NCI-H146 treated with DMSO at 0.1 percent for 48 hours (cell line): ENCODE results near the gene MED16.
"Not testable (repeated sequence)": the region's sequence is repeated elsewhere in the genome, so short reads cannot be mapped to it uniquely, and the experiment has no call there.

ENCODE experiments used
- DNase-seq: peaks from one replicate; lab custom pipeline; 2025; ENCODE audit not compliant: unreplicated experiment; lab: John Stamatoyannopoulos, UW

MED16 gene

DNA sequence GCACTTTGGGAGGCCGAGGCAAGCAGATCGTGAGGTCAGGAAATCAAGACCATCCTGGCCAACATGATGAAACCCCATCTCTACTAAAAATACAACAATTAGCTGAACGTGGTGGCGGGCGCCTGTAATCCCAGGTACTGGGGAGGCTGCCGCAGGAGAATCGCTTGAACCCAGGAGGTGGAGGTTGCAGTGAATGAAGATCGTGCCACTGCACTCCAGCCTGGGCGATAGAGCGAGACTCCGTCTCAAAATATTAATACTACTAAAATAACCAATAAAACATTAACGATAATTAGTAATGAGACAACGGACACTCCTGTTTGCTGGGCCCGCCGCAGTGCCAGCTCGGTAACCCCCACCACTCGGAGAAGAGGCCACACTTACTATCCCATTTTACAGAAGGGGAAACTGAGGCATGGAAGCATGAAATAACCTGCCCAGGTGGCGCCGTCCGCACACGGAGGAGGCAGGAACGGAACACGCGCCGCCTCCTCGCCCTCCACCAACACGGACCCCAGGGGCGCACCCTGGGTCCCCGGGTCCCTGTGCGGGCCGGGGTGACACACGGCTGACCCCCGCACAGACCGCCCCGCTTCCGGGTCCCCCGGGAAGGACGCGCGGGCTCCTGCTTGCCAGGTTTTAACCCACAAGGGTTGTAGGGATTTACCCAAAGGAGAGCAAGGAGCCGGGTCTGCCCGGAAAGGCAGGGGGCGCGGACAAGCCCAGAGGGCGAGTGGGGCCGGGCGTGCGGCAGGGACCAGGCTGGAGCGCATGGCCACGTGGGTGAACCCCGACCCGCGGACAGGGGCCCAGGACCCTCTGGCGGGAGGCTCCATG is 18.4 kb upstream of the MED16 start:
- DNase-seq = no peak

DNA sequence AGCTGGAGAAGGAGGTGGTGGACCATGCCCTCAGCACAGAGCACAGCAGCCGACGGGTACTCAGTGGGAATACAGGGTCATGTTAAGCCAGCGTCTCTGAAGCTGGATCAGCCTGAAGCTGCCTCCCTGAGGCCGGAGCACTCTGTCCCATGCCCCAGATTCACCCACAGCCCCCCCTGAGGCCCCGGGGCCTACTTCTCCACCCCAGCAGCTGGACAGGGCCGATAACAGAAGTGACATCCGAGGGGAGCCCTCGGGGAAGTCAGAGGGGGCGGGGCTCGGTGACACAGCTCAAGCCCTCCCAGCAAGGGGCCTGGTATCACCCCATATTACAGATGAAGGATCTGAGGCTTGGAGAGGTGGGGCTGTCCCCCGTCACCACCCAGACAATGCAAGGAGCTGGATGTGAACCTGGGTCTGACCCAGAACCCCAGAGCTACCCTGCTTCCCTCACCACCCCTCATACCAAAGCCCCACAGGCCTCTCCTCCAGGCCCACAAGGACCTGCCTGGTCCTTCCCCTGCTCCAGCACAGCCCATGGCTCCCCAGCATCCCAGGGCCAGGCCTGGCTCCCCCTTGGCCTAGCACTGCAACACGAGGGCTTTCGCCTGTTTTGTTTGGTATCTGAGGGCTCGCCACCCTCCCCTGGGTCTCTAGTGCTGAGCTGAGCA is 14.3 kb upstream of the MED16 start:
- DNase-seq = no peak

DNA sequence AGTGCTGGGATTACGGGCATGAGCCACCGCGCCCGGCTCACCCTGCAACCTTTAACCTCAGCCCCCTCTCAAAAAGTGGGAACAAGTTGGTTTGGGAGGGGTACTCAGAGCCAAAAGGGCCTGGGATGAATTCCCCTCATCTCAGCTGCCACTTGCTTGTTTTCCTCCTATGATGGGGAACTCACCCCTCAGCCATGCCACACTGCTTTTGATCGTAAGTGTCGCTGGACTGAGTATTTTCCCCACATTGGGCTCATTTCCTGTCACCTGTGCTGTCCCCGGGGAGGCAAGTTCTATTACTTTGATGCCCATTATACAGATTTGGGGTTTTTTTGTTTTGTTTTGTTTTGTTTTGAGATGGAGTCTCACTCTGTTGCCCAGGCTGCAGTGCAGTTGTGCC is 13.5 kb upstream of the MED16 start:
- DNase-seq = no peak

DNA sequence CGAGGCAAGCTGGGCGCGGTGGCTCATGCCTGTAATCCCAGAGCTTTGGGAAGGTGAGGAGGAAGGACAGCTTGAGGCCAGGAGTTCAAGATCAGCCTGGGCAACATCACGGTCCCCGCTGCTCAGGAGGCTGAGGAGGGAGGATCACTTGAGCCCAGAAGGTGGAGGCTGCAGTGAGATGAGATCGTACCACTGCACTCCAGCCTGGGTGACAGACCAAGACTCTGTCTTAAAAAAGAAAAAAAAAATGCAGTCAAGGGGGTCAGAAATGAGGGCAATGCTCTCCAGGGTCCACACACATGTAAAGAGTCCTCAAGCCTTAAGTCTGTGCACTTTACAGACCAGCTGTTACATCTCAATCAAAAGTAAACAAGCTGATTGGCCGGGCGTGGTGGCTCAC is 11.6 kb upstream of the MED16 start:
- no peak for DNase-seq

DNA sequence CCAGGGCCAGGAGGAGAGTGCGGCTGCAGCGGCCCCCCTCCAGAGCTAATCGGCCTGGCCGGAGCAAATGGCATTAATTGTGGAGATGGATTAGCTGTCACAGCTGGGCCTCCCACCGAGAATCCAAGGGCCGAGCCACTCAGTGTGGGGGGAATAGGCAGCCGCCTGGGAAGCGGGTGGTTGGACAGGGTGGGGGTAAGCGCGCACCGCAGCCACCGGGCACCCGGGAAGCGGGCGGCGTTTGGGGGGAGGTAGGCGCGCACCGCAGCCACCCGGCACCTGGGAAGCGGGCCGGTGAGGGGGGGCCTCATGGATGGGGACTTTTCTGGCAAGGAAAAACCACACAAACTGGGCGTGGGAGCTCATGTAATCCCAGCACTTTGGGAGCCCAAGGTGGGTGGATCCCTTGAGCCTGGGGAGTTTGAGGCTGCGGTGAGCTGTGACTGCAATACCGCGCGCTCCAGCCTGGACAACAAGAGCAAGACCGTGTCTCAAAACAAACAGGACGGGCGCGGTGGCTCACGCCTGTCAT is 10.3 kb upstream of the MED16 start:
- DNase-seq = peak; percentile 44

DNA sequence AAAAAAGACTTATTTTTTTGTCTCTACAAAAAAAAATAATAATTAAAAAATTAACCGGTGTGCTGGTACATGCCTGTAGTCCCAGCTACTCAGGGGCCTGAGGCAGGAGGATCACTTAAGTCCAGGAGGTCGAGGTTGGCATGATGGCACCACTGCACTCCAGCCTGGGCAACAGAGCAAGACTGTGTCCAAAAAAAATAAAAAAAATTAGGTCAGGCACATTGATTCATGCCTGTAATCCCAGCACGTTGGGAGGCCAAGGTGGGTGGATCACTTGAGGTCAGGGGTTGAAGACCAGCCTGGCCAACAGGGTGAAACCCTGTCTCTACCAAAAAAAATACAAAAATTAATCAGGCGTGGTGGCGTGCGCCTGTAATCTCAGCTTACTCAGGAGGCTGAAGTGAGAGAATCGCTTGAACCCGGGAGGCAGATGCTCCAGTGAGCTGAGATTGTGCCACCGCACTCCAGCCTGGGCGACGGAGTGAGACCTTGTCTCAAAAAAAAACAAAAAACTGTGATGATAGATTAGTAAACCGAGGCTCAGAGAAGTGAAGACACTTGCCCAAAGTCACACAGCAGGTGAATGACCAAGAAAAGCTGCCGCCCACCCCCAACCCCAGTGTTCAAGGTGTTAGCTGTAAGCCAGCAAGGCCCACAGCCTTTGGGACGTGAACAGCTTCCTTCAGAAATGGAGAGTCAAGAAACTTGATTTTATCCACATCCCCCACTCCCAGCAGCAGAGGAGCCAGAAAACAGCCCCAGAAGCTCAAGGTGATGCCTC is 9.6 kb upstream of the MED16 start:
- DNase-seq = no peak

DNA sequence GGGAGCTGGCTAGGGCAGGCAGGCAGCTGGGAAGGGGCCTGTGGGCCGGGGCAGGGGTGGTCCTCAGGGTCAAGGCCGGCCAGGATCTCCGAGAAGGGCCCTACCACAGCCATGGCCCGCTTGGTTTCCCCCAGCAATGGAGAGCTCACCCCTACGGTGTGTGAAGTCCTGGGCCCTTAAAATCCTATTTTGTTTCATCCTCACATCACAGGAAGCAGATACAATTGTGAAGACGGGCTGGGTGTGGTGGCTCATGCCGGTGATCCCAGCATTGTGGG is 9.0 kb upstream of the MED16 start:
- no peak for DNase-seq

DNA sequence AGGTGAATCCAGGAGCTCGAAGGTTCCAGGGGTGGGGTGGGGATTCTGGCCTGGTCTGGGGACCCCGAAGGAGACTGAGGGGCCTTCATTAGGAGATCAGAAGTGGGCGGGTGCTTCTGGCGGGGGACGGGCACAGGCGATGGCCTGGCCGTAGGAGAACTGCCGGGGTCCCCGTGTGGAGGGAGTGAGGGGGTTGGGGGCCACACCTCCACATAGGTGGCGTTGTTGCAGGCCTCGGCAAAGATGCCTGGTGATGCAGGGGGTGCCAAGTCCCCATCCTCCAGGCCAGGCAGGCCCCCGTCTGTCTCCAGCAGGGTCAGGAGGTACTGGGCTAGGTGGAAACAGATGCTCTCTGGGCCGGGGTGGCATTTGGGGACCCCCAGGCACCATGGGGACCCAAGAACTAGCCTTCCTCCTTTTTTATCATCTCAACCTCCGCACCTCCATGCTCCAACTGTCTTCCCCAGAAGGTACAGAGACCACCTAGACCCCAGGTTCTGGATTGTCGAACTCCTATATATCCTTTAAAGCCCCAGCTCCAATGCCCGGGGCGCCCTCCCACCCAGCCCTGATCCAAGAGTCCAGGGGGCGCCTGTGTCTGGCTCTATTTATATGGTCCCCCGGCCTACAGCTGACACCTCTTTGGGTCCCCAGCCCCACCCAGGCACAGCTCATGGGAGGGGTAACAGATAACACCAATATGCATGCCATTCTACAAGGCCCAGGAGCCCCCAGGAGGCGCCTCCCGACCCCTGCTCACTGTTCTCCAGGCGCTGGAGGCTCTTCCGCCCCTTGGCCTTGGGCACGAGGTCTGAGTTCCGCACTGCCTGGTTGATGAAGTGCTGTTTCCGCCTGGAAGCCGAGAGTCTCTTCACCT is 8.5 kb upstream of the MED16 start:
- DNase-seq = no peak

DNA sequence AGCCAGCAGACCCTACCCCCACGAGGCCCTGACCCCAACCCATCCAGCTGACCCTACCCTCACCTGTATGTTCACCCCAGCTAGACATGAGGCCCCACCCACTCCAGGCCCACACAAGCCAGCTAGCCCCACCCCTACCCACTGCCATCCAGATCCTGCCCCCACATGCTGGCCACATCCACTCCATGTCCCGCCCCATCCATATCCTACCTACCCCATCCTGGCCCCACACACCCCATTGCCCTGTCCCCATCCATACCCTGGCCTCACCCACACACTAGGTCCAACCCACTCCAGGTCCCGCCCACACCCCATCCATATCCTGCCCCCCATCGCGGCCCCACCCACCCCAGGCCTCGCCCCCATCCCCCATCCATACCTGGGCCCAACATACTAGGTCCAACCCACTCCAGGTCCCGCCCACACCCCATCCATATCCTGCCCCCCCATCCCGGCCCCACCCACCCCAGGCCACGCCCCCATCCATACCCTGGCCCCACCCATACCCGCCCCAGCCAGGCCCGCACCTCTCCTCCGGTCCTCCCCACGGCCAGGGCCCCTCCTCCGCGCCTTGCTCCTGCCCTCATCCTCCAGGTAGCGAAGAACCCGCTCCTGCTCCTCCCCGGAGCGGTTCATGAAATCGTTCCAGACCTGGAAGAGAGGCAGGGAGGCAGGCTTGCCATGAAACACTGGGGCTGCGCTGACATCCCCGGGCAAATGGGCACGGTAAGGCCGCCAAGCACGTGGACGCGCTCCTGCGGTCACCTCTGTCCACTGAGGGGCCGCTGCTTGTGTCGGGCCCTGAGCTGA is 7.5 kb upstream of the MED16 start:
- no peak for DNase-seq

DNA sequence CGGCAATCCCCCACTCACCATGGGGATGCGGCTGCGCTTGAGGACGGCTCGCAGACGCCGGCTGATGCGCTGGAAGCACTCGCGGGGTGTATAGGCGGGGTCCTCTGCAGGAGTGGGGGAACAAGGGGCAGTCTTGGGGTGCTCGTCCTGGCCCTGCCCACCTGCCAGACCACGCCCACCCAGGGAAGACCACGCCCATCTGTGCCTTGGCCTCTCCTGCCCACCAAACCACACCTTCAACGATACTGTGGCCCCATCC is 7.0 kb upstream of the MED16 start:
- no peak for DNase-seq

DNA sequence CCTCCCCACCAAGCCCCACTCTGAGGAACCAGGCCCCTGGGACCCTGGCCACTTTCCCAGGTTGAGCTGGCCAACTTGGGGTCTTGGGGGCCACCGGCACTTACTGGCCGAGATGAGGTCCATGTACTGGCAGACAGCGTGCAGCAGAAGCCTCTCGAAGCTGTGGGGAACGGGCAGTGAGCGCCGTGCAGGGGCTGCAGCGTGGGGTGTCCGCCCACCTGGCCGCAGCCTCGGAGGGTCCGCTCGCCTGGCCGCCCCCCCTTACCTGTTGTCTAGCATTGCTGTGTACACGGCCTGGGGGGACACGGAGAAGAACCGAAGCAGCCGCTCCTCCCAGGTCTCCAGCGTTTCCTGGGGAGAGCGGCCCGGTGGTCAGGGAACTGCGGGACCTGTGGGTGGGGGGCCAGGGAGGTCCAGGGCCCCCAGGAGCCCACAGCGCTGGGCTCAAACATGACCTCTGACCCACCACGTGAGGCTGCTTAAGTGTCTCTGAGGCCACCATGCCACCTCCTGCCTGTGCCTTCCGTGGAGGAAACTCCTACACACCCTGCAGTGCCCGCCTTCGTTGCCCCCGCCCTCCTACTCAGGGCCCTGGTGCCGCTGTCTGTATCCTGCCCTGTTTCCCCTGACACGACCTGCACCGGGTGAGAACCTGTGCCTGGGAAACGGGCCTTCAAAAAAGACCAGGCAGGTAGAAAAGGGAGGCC is 6.5 kb upstream of the MED16 start:
- no peak for DNase-seq

DNA sequence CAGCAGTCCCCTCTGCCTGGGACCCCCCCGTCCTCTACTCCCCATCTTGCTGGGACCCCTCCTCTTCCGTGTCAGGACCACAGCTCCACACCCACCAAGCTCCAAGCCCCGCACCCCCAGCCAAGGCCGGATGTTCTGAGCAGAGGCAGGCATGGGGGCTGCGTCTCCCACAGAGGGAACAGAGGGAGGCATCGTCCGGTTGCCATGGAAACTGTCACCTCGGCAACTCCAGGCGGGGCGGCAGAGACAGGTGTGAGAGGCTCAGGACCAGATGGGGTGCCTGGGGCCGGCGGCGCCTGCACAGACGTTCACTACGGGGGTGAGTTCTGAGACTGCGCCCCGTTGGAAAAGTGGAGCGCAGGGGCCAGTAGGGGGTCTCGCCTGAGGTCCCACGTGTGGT is 5.7 kb upstream of the MED16 start:
- peak; percentile 40 for DNase-seq

DNA sequence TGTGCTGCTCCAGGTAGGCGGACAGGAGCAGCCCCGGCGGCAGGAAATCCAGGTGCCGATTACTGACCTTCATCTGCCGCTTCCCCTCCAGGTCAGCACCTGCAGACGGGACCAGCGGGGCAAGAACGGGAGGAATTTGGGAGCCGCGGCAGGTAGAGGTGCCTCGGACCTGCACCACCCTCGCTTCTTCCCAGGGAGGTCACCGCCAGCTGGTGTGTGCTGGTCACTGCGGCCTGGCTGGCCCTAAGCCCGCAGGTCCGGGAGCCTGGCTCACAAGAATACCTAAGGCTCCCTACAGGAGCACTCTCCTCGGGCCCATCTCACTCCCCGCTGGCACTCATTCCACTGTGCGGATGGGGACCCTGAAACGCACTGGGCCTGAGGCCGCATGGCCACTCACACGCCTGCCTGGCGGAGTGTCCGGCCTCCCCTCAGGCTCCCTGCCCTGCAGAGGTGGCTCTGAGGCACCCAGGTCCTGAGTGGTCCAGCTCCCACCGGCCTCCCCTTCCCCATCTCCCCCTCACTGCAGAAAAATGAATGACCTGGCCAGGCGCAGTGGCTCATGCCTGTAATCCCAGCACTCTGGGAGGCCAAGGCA is 4.6 kb upstream of the MED16 start:
- DNase-seq = no peak

DNA sequence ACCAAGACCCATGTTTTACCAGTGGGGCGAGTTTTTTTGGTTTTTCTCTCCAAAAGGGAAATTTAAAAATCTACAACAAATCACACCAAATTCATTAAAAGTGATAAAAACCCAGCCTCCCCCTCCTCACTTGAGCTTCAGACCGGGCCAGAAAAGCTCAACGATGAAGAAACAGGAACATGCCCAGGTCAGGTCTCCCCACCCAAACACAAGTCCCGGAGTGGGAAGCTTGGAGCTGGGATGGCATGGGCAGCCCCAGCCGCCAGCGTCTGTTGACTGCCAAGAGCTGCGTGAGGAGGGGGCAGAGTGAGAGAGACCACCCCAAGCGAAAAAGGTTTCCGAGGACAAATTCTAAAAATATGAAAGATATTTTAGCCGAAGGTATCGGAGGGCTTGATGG is 4.0 kb upstream of the MED16 start:
- no peak for DNase-seq

DNA sequence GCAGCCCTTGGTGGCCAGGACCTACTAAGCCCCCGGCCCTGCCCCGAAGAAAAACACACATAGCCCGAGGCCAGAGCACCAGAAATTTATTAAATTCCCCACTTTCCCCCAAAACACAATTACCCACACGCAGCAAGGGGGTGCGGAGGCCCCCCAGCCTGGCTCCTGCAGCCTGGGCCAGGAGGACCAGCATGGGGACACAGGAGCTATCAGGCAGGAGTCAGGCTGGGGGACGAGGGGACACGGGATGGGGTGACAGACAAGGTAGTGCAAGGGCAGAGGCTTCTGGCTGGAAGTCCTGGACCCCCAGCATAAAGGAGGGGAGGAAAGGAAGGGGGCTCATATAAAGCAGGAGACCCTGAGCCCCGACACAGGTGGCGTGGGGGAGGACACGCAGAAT is 3.4 kb upstream of the MED16 start:
- DNase-seq = no peak

DNA sequence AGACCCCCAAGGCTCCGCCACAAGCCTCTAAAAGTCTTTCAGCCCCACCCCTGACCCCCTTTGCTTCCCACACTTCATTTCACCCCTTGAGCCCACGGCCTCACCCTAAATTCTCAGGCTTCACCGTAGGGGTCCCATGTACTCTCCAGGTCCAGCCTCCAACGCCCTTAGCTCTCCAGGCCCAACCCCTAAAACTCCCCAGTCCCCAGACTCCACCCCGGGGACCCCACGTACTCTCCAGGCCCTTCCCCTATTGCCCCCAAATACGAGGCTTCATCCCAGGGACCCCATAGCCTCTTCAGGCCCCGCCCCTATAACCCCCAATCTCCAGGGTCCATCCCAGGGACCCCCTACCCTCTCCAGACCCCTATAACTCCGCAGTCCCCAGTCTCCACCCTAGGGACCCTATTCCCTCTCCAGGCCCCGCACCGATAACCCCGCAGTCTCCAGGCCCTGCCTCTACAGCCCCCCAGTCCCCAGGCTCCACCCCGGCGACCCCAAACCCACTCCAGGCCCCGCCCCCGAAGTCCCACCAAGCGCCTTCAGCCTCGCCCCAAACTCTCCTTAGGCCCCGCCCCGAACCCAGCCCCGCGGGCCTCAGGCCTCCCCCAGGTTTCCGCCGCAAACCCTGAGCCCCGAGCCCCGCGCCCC is 619 bp downstream of the MED16 start:
- DNase-seq = no peak

DNA sequence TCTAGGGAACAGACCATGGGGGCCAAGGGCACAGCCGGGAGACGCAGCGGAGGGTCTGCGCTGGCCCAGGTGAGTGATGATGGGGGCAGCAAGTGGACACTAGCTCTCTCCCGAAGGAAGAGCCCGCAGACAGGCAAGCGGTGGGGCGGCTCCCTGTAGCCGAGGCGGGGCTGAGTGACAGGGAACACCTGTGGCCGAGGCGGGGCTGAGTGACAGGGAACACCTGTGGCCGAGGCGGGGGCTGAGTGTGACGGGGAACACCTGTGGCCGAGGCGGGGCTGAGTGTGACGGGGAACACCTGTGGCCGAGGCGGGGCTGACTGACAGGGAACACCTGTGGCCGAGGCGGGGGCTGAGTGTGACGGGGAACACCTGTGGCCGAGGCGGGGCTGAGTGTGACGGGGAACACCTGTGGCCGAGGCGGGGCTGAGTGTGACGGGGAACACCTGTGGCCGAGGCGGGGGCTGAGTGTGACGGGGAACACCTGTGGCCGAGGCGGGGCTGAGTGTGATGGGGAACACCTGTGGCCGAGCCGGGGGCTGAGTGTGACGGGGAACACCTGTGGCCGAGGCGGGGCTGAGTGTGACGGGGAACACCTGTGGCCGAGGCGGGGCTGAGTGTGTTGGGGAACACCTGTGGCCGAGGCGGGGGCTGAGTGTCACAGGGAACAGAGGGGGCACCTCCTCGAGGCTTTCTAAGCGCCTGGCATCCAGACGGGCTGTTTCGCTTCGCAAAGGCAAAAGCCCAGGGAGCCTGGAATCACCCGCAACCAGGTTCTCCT is 1.4 kb downstream of the MED16 start:
- DNase-seq = not testable (repeated sequence)

DNA sequence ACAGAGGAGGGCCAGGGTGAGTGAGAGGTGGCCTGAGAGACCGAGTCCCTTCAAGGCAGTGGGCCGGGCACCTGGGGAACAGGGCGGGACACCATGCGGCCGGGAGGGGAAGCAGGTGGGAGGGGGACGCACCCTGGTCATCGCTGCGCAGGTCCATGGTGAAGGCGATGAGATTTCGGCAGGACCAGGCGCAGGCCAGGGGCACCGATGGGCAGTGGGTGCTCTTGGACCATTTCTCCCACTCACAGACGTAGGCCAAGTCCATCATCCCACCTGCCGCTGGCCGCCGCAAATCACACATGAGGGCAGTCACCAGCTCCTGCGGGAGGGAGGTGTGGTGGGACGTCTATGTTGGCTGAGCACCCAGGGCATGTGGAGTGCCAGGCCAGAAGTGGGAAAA is 2.2 kb downstream of the MED16 start:
- DNase-seq = no peak
